GM18511 (cell line): ENCODE measurements around the gene PIWIL4.
"Not testable (repeated sequence)": the region's sequence is repeated elsewhere in the genome, so short reads cannot be mapped to it uniquely, and the experiment has no call there.

Experiments
- ATAC-seq: cut with Tn5 transposase; IDR thresholded peaks from one replicate; pipeline ENCODE4 v1.9.1; 2021; ENCODE audit warnings: mild to moderate bottlenecking, moderate library complexity; ENCODE audit not compliant: unreplicated experiment

Gene PIWIL4

GRCh38 chr11:94583866-94584500 is 16.8 kb downstream of the PIWIL4 start:
- ATAC-seq = peak; percentile 50

DNA sequence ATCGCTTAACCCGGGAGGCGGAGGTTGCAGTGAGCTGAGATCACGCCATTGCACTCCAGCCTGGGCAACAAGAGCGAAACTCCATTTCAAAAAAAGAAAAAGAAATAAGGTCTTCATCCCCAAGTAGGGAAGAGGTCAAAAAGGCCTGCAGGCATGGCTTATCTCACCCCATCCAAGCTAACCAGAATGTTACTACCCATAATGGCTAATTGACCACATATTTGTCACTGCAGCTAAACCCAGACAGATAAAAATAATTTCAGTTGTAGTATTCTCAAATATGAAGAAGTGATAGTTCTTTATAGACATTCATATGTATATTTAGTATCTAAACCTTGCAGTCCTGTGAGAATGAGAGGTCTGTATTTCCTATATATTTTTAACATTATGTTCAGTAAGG is 17.8 kb downstream of the PIWIL4 start:
- no peak for ATAC-seq

GRCh38 chr11:94585399-94585798 is 18.2 kb downstream of the PIWIL4 start:
- no peak for ATAC-seq

DNA sequence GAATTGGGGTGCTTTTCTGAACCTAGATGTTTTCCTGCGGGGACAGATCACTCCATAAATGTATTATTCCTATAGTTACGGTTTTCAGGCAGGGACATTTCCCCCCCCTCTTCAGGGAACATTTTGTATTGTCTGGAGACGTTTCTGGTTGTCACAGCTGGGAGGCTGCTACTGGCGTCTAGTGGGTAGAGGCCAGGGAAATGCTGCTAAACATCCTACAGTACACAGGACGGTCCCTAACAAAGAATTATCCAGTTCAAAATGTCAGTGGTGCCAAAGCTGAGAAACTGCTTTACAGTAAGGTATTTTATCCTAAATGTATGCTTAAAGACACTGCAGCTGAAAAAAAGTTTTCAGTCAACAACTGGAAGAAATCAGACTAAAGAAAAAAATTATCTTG is 19.4 kb downstream of the PIWIL4 start:
- no peak for ATAC-seq

DNA sequence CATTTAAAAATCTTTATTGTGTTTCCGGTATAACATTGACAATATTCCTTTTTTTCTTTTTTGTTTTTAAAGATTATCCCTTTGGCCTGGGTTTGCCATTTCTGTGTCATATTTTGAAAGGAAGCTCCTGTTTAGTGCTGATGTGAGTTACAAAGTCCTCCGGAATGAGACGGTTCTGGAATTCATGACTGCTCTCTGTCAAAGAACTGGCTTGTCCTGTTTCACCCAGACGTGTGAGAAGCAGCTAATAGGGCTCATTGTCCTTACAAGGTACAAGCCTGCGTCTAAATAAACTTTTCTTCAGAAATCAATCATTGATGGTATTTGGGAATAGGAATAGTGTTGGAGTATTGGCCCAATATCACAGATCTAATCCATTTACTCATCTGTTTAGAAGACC is 19.8 kb downstream of the PIWIL4 start:
- no peak for ATAC-seq

- no peak for ATAC-seq
These were observed 21.3 kb downstream of the PIWIL4 start for GRCh38 chr11:94588366-94588942.

- no peak for ATAC-seq
These were observed 23.3 kb downstream of the PIWIL4 start for GRCh38 chr11:94590352-94591041.

GRCh38 chr11:94593030-94593429 is 25.9 kb downstream of the PIWIL4 start:
- peak; percentile 82 for ATAC-seq

- ATAC-seq = peak; percentile 78
These were observed 27.9 kb downstream of the PIWIL4 start for GRCh38 chr11:94595076-94595475.

GRCh38 chr11:94597896-94598295 is 30.7 kb downstream of the PIWIL4 start:
- no peak for ATAC-seq

DNA sequence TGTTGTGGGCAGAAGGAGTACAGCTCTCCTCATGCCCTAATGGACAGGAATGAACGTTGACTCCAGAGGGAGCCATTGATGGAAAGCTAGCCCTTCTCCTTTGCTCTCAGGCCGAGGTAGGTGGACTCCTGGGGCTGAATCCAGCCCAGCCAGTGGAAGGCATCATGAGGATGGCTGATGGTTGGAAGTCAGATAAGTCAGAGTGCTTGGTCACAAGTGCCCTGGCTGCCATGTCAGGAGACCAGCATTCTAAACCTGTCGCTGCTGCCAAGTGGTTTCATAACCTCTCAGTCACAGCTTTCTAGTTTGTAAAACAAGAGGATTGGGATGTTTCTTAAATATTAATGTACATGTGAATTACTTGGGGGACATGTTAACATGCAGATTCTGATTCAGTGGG is 32.3 kb downstream of the PIWIL4 start:
- no peak for ATAC-seq

DNA sequence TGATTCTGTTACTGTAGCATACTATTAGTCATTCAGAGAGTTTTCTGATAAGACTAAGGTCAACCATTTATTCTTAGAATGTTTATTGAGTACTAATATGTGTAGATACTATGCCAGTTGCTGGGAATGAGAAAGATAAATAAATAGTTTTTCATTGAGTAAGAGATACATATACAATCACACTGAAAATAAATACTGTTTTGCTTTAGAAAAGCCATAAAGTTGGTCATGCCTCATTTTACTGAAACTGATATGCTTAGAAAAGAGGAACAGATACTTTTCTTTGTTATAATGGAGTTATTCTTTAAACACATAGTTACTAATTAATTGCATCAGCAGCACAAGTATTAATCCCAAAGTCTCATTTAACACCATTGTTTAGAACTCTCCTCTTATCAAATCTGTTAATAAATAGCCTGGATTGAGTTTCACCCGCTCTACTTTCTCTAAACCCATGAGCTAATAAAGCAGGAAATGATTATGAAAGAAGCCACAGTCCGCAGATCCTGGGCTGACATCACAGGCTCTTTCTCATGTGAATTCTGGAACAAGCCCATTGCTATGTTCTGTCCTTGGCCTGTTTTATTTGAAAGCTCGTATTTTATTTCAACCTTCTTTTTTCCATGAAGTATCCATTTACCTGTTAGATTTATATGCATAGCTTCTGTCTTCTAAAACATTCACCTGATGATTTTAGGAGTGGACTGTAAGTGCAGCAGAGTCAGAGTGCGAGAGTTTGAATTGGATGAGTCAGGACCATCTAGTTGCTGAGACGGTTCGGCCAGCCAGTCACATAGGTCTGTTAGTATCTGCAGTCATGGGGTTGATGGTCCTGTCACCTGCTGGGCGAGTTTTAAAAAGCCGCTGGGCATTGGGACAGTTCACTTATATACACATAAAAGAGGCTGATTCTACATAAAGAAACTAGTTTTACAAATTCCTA is 35.5 kb downstream of the PIWIL4 start:
- ATAC-seq = peak; percentile 88

- ATAC-seq = no peak
These were observed 36.4 kb downstream of the PIWIL4 start for GRCh38 chr11:94603587-94603986.

GRCh38 chr11:94604482-94604881 is 37.3 kb downstream of the PIWIL4 start:
- no peak for ATAC-seq

DNA sequence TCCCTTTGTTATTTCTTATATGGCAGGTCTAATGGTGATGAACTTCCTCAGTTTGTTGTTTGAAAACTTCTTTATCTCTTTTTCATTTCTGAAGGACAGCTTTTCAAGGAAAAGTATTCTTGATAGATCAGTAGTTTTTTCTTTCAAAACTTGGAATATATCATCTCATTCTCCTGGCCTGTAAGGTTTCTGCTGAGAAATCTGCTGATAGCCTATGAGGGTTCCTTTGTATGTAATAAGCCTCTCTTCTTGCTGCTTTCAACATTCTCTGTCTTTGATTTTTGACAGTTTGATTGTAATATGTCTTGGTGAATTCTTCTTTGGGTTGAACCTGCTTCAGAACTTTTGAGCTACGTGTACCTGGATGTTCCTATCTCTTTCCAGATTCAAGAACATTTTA is 46.0 kb downstream of the PIWIL4 start:
- no peak for ATAC-seq

GRCh38 chr11:94623120-94623735 is 56.1 kb downstream of the PIWIL4 start:
- ATAC-seq = peak; percentile 96

DNA sequence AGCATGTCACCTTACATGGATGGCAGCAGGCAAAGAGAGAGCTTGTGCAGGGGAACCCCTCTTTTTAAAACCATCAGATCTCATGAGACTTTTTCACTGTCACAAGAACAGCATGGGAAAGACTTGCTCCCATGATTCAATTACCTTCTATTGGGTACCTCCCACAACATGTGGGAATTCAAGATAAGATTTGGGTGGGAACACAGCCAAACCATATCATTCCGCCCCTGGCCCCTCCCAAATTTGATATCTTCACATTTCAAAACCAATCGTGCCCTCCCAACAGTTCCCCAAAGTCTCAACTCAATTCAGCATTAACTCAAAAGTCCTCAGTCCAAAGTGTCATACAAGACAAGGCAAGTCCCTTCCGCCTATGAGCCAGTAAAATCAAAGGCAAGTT is 58.3 kb downstream of the PIWIL4 start:
- ATAC-seq = not testable (repeated sequence)

DNA sequence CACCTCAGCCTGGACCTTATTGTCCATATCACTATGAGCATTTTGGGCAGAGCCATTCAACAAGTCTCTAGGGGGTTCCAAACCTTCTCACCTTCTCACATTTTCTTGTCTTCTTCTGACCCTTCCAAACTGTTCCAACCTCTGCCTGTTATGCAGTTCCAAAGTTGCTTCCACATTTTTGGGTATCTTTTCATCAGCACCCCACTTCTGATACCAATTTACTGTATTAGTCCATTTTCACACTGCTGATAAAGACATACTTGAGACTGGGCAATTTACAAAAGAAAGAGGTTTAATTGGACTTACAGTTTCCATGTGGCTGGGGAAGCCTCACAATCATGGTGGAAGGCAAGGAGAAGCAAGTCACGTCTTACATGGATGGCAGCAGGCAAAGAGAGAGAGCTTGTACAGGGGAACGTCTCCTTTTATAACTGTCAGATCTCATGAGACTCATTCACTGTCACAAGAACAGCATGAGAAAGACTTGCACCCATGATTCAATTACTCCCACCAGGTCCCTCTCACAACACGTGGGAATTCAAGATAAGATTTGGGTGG is 59.9 kb downstream of the PIWIL4 start:
- ATAC-seq = not testable (repeated sequence)

- ATAC-seq = no peak
These were observed 62.6 kb downstream of the PIWIL4 start for GRCh38 chr11:94629741-94630140.

- no peak for ATAC-seq
These were observed 63.1 kb downstream of the PIWIL4 start for GRCh38 chr11:94630221-94630620.
